Esophagus (tissue), 2 donors: ENCODE data around the gene STOM. TPM values are rescaled to one million over a fixed set of nuclear protein-coding genes. Genes with fewer than 3 reads are reported as not detected.
A peak's percentile ranks its signal among the peaks of the same experiment; 100 is the strongest.

Experiments
- H3K27ac ChIP-seq, 2 donors: one replicate each; pipeline ENCODE4 v1.5.1; 2013; ENCODE audit warnings: low read depth in 2 of 2, mild to moderate bottlenecking in 2 of 2, inconsistent platforms in 1 of 2, low read length in 1 of 2, moderate library complexity in 1 of 2
- H3K27me3 ChIP-seq, 2 donors: one replicate each; pipeline ENCODE4 v1.6.1; 2013; ENCODE audit warnings: low read length in 2 of 2, control low read depth in 1 of 2, mild to moderate bottlenecking in 1 of 2; ENCODE audit not compliant: insufficient read depth in 2 of 2, control insufficient read depth in 1 of 2
- H3K36me3 ChIP-seq, 2 donors: one replicate each; pipeline ENCODE4 v1.6.1; 2013; ENCODE audit warnings: low read length in 1 of 2; ENCODE audit not compliant: control insufficient read depth in 2 of 2, insufficient read depth in 2 of 2
- H3K4me1 ChIP-seq, 2 donors: one replicate each; pipeline ENCODE4 v1.6.1; 2013; ENCODE audit warnings: low read length in 1 of 2; ENCODE audit not compliant: control insufficient read depth in 2 of 2, insufficient read depth in 2 of 2
- H3K4me3 ChIP-seq, 2 donors: one replicate each; pipeline ENCODE4 v1.5.1; 2013; ENCODE audit warnings: low read length in 2 of 2, mild to moderate bottlenecking in 2 of 2, low read depth in 1 of 2, moderate library complexity in 1 of 2
- H3K9me3 ChIP-seq, 2 donors: one replicate each; pipeline ENCODE4 v1.6.1; 2013; ENCODE audit warnings: mild to moderate bottlenecking in 2 of 2, low read depth in 1 of 2, low read length in 1 of 2, moderate library complexity in 1 of 2; ENCODE audit not compliant: control insufficient read depth in 2 of 2, insufficient read depth in 1 of 2
- WGBS, 2 donors: extraction: QIAGEN DNeasy Blood & Tissue Kit; methylation state at CpG; one replicate each; pipeline ENCODE4 v1.1.7; 2013; 5-methylcytosine and 5-hydroxymethylcytosine counted together
- polyA plus RNA-seq, 2 donors: library from polyadenylated mRNA; stranded (reverse); fragments of 200-250 nt; gene quantifications; one replicate each; pipeline ENCODE4 v1.2.3, GENCODE V29; 2013
- donor health status: healthy with polysubstance abuse.
- donor health status: Bipolar disorder and iron deficiency.

STOM gene
- polyA plus RNA-seq, 2 donors = 46.3 to 64.7 TPM

GRCh38 chr9:121336665-121337064 lies 33.4 kb downstream of the STOM start:
- 76 to 83% methylated on average over 4 of the region's 4 CpGs for WGBS, 2 donors
- Histone ChIP-seq H3K9me3 (no peaks in the 10 kb centered on the region), H3K4me1 (peaks cover 2 to 15% of the 10 kb centered on the region in 2 donors), H3K4me3 (no peak overlapping the region), H3K36me3 (peaks cover 2 to 21% of the 10 kb centered on the region in 2 donors), H3K27me3 (no peaks in the 10 kb centered on the region), H3K27ac (no peak overlapping the region)

DNA sequence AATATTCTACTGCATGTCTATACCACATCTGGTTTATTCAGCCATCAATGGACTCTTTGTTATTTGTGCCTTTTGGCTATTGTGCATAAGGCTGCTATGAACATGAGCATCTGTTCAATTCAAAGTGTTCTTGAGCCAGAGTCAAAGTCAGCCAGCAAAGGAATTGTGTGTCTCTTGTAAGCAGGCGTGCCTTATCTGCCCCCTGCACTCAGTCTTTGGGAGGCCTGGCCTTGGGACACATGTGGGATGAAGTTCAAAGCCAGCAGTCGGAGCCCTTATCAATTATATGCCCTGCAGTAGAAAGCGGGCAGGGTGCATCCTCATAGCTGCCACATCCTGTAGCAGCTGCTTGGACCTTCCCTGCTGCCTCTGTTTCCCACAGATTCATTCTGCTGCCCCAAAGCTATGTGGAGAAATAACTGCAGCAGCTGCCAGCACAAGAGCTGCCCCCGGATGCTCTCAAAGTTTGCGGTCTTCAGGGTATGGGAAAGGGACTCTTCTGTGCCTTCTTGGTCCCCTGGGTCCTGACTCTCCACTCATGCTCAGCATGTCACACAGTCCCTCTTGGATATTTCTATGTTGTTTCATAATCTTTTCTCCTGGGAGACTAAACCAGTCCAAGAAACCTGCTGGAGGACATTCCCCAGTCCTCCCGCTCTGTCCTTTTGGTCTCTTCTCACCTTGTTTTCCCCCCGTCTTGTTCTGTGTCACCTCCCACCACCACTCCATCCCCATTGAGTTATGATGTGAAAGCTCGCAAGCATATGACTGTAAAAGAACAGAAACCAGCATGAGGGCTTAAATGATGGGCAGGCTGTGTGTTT lies 35.9 kb downstream of the STOM start:
- H3K36me3 ChIP-seq = peaks cover 13 to 37% of the 10 kb centered on the region in 2 donors
- no peaks in the 10 kb centered on the region for H3K27me3 ChIP-seq
- peak overlapping the region; percentile 81 to 83 for H3K27ac ChIP-seq
- H3K4me1 ChIP-seq = peaks cover 4 to 15% of the 10 kb centered on the region in 2 donors
- H3K4me3 ChIP-seq = no peak overlapping the region
- WGBS, 2 donors = 70 to 76% methylated on average over 8 of the region's 8 CpGs
- no peaks in the 10 kb centered on the region for H3K9me3 ChIP-seq

DNA sequence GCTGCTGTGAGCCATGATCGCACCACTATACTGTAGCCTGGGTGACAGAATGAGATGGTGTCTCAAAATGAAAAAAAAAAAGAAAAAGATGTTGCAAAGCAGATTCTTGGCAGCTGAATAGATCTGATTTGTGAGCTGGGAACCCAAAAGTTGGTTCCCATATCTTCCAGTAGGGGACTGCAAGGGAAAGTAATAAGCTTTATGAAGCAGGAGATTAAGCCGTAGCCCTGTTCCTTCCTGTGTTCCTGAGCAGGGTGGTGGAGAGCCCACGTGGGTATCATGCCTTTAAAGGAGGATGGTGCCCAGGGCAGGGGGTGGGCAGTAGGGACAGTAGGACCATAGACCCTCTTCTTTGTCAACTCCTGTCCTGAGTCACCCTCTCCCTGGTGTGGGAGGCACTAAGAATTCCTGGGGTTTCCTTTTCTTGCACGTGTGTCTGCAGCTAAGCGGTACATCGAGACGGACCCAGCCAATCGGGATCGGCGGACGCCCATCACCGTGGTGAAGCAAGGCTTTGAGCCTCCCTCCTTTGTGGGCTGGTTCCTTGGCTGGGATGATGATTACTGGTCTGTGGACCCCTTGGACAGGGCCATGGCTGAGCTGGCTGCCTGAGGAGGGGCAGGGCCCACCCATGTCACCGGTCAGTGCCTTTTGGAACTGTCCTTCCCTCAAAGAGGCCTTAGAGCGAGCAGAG lies 37.9 kb downstream of the STOM start:
- H3K4me1 ChIP-seq = peaks cover 7 to 18% of the 10 kb centered on the region in 2 donors
- H3K4me3 ChIP-seq = no peak overlapping the region
- peaks cover 11 to 45% of the 10 kb centered on the region in 2 donors for H3K36me3 ChIP-seq
- H3K27me3 ChIP-seq = no peaks in the 10 kb centered on the region
- 78 to 82% methylated on average over 14 of the region's 14 CpGs for WGBS, 2 donors
- no peaks in the 10 kb centered on the region for H3K9me3 ChIP-seq
- peak overlapping the region; percentile 69 to 74 for H3K27ac ChIP-seq

- peaks cover 8 to 22% of the 10 kb centered on the region in 2 donors for H3K4me1 ChIP-seq
- no peak overlapping the region for H3K4me3 ChIP-seq
- peak overlapping the region; percentile 72 to 74 for H3K27ac ChIP-seq
- no peaks in the 10 kb centered on the region for H3K27me3 ChIP-seq
- WGBS, 2 donors = 68 to 78% methylated on average over 3 of the region's 3 CpGs
- H3K9me3 ChIP-seq = no peaks in the 10 kb centered on the region
- H3K36me3 ChIP-seq = peaks cover 11 to 50% of the 10 kb centered on the region in 2 donors
Observed at GRCh38 chr9:121331549-121331948, 38.5 kb downstream of the STOM start.

GRCh38 chr9:121328876-121329681 lies 41.0 kb downstream of the STOM start:
- Histone ChIP-seq H3K4me1 (peaks cover 7 to 30% of the 10 kb centered on the region in 2 donors), H3K4me3 (no peak overlapping the region), H3K27ac (peak overlapping the region; percentile 61 to 72), H3K27me3 (no peaks in the 10 kb centered on the region), H3K36me3 (peaks cover 21 to 70% of the 10 kb centered on the region in 2 donors), H3K9me3 (peaks cover 0 to 2% of the 10 kb centered on the region in 2 donors)
- 81 to 87% methylated on average over 16 of the region's 16 CpGs for WGBS, 2 donors

DNA sequence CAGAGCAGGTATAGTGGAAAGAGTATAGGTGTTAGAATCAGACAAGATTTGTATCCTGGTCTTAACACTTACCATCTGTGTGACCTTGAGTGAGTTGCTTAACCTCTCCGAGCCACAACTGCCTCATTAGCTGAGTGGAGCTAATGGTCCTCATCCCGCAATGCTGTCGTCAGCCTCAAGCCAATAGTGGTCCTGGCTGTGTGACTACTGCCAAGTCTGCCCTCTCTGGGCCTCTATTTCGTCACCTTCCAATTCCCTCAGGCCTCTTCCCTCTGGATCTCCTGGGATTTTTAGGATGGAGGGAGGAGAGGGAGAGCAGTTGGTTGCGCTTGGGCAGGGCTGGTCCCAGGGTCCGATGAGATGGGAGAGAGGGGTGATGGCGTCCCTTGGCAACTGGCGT lies 41.6 kb downstream of the STOM start:
- Histone ChIP-seq H3K9me3 (peaks cover 0 to 2% of the 10 kb centered on the region in 2 donors), H3K4me3 (no peak overlapping the region), H3K36me3 (peaks cover 23 to 74% of the 10 kb centered on the region in 2 donors), H3K4me1 (peaks cover 7 to 30% of the 10 kb centered on the region in 2 donors), H3K27me3 (no peaks in the 10 kb centered on the region), H3K27ac (peak overlapping the region; percentile 33 to 72)
- 80 to 82% methylated on average over 8 of the region's 8 CpGs for WGBS, 2 donors

DNA sequence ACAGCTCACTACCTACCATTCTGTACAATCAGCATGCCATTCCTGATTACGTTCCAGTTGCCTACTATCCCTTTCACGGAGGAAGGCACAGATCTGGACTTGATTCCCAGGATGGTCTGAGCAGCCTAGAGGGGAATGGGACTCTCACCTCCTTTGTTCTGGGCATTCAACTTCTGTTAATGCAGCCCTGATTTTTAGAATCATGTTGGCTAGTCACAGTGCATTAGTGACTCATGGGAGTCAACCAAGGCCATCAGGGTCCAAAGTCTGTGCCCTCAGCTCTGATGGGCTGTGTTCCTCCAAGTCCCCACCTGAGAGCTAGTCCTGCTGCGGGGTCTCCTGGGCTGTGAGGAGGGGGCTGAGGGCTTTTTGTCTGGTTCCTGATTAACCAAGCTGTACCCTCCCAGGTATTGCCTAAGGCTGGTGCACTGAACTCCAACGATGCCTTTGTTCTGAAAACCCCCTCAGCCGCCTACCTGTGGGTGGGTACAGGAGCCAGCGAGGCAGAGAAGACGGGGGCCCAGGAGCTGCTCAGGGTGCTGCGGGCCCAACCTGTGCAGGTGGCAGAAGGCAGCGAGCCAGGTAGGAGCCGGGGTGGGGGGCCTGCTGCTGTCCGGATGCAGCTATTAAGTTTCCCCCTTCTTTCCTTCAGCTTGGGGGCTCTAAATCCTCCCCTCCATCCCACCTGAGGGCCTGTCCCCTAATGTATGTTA lies 43.0 kb downstream of the STOM start:
- WGBS, 2 donors = 80 to 87% methylated on average over 11 of the region's 11 CpGs
- Histone ChIP-seq H3K27me3 (no peaks in the 10 kb centered on the region), H3K4me3 (no peak overlapping the region), H3K4me1 (peaks cover 7 to 27% of the 10 kb centered on the region in 2 donors), H3K9me3 (peaks cover 0 to 2% of the 10 kb centered on the region in 2 donors), H3K27ac (peak overlapping the region; percentile 91 to 97), H3K36me3 (peaks cover 23 to 69% of the 10 kb centered on the region in 2 donors)

- Histone ChIP-seq H3K36me3 (peaks cover 23 to 64% of the 10 kb centered on the region in 2 donors), H3K4me1 (peaks cover 6 to 27% of the 10 kb centered on the region in 2 donors)
- 28 to 54% methylated on average over 19 of the region's 19 CpGs for WGBS, 2 donors
Observed at GRCh38 chr9:121326130-121326838, 43.8 kb downstream of the STOM start.

More at GRCh38 chr9:121326130-121326838, 43.8 kb downstream of the STOM start:
- no peaks in the 10 kb centered on the region for H3K27me3 ChIP-seq
- H3K9me3 ChIP-seq = peaks cover 0 to 2% of the 10 kb centered on the region in 2 donors
- H3K27ac ChIP-seq = peak overlapping the region; percentile 91 to 97
- H3K4me3 ChIP-seq = no peak overlapping the region
